ENCODE results near the gene CASTOR1.

Gene CASTOR1

GRCh38 chr22:30320021-30320556 is 30.8 kb upstream of the CASTOR1 start:
- in situ Hi-C loops (cut with MboI; ENCODE audit: low sequenced_read_pairs): no loop called here

GRCh38 chr22:30318799-30319419 is 29.6 kb upstream of the CASTOR1 start:
- in situ Hi-C loops (cut with MboI; ENCODE audit: low sequenced_read_pairs): no loop called here

GRCh38 chr22:30317778-30318177 is 28.5 kb upstream of the CASTOR1 start:
- in situ Hi-C loops (cut with MboI; ENCODE audit: low sequenced_read_pairs): no loop called here

- in situ Hi-C loops (cut with MboI; ENCODE audit: low sequenced_read_pairs): no loop called here
Measured at GRCh38 chr22:30315962-30316576, 26.8 kb upstream of the CASTOR1 start.

- in situ Hi-C loops (cut with MboI; ENCODE audit: low sequenced_read_pairs): no loop called here
Measured at GRCh38 chr22:30314915-30315314, 25.6 kb upstream of the CASTOR1 start.

GRCh38 chr22:30313527-30314363 is 24.4 kb upstream of the CASTOR1 start:
- in situ Hi-C loops (cut with MboI; ENCODE audit: low sequenced_read_pairs): no loop called here

GRCh38 chr22:30312053-30312452 is 22.7 kb upstream of the CASTOR1 start:
- in situ Hi-C loops (cut with MboI; ENCODE audit: low sequenced_read_pairs): no loop called here

- in situ Hi-C loops (cut with MboI; ENCODE audit: low sequenced_read_pairs): no loop called here
Measured at GRCh38 chr22:30310881-30311771, 21.8 kb upstream of the CASTOR1 start.

GRCh38 chr22:30309951-30310741 is 20.8 kb upstream of the CASTOR1 start:
- in situ Hi-C loops (cut with MboI; ENCODE audit: low sequenced_read_pairs): no loop called here

- in situ Hi-C loops (cut with MboI; ENCODE audit: low sequenced_read_pairs): no loop called here
Measured at GRCh38 chr22:30308518-30309230, 19.4 kb upstream of the CASTOR1 start.

GRCh38 chr22:30308093-30308492 is 18.8 kb upstream of the CASTOR1 start:
- in situ Hi-C loops (cut with MboI; ENCODE audit: low sequenced_read_pairs): no loop called here

GRCh38 chr22:30307041-30307574 is 17.8 kb upstream of the CASTOR1 start:
- in situ Hi-C loops (cut with MboI; ENCODE audit: low sequenced_read_pairs): no loop called here

GRCh38 chr22:30306627-30307011 is 17.3 kb upstream of the CASTOR1 start:
- in situ Hi-C loops (cut with MboI; ENCODE audit: low sequenced_read_pairs): no loop called here

- in situ Hi-C loops (cut with MboI; ENCODE audit: low sequenced_read_pairs): no loop called here
Measured at GRCh38 chr22:30305906-30306626, 16.8 kb upstream of the CASTOR1 start.

- in situ Hi-C loops (cut with MboI; ENCODE audit: low sequenced_read_pairs): no loop called here
Measured at GRCh38 chr22:30305519-30305905, 16.2 kb upstream of the CASTOR1 start.

- in situ Hi-C loops (cut with MboI; ENCODE audit: low sequenced_read_pairs): no loop called here
Measured at GRCh38 chr22:30304495-30305244, 15.4 kb upstream of the CASTOR1 start.

GRCh38 chr22:30302810-30303138 is 13.5 kb upstream of the CASTOR1 start:
- in situ Hi-C loops (cut with MboI; ENCODE audit: low sequenced_read_pairs): no loop called here

Data from HL-60/S4 (cell line).